Measurements from ENCODE around the gene SSR4. TPM values are rescaled to one million over a fixed set of nuclear protein-coding genes. Genes with fewer than 3 reads are reported as not detected.

The SSR4 gene
- total RNA-seq, 1 donor from 2014 or later: 152 TPM

GRCh38 chrX:153780678-153781427 is 13.6 kb upstream of the SSR4 start, which contains the start of gene SRPK3:
Gene SRPK3, plus strand, starts transcription at chrX:153781041. Its CDS starts 46 bp downstream, at chrX:153781087.
- no peak for DNase-seq (ENCODE audit: low read depth, low spot score)

DNA sequence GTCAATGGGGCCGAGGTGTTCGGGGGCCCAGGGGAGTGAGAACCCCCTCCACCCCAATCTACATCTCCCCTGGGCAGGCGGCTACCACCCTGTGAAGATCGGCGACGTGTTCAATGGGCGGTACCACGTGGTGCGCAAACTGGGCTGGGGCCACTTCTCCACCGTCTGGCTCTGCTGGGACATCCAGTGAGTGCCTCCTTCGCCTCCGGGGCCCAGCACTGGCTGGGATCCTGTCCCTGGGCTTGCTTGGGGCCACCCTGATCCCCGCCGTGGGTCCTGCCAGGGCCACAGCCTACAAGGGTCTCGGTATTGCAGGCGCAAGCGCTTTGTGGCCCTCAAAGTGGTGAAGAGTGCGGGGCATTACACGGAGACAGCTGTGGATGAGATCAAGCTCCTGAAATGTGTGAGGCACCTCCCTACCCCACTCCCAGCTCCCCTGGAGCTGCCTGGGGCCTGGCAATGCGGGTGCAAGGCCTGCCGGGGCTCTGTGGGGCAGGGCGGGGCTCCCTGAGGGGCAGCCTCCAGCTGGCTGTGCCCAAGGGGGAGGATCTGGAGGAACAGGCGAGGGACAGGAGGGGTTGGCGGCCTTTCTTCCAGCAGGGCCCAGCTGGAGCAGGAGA is 12.9 kb upstream of the SSR4 start:
- no peak for DNase-seq (ENCODE audit: low read depth, low spot score)

GRCh38 chrX:153782313-153782712 is 12.2 kb upstream of the SSR4 start:
- no peak for DNase-seq (ENCODE audit: low read depth, low spot score)

GRCh38 chrX:153782871-153783270 is 11.6 kb upstream of the SSR4 start:
- no peak for DNase-seq (ENCODE audit: low read depth, low spot score)

GRCh38 chrX:153783378-153784013 is 11.0 kb upstream of the SSR4 start:
- no peak for DNase-seq (ENCODE audit: low read depth, low spot score)

DNA sequence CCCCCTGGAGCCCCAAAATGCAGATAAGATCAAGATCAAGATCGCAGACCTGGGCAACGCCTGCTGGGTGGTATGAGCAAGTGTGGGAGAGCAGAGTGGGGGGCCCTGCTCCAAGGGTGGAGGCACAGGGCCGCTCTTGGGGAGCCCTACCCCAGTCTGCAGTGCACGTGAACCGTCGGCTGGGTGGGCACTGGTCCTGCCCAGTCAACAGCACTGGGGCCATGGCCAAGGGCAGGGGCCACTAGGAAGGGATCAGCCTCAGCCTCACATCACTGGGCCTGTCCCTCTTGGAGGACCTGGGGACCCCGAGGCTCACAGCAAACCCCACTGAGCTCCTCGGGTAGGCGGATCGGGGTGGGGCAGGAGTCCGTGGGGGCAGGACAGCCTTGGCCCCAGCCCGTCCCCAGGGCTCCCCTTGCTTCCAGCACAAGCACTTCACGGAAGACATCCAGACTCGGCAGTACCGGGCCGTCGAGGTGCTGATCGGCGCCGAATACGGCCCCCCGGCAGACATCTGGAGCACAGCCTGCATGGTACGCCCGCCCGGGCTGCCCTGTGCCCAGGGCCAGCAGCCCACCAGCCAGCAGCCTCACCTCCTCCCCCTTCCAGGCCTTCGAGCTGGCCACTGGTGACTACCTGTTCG is 10.0 kb upstream of the SSR4 start:
- no peak for DNase-seq (ENCODE audit: low read depth, low spot score)

DNA sequence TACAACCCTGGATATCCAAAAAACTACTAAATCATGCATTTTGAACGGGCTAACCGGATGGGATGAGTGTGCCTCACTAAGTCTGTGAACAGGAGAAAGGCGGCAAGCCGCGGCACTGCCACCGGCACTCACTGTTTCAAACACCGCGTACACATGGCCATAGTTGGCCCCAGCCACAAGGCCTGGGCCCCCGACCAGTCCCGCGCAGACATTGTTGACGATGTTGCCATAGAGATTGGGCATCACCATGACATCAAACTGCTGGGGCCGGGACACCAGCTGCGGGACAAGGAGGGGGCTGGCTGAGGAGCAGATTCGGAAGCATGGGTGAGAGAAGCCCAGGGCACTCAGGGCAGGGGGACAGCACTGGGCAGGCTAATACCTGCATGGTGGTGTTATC is 7.8 kb upstream of the SSR4 start:
- no peak for DNase-seq (ENCODE audit: low read depth, low spot score)

- no peak for DNase-seq (ENCODE audit: low read depth, low spot score)
Observed at GRCh38 chrX:153789654-153790053, 4.8 kb upstream of the SSR4 start.

DNA sequence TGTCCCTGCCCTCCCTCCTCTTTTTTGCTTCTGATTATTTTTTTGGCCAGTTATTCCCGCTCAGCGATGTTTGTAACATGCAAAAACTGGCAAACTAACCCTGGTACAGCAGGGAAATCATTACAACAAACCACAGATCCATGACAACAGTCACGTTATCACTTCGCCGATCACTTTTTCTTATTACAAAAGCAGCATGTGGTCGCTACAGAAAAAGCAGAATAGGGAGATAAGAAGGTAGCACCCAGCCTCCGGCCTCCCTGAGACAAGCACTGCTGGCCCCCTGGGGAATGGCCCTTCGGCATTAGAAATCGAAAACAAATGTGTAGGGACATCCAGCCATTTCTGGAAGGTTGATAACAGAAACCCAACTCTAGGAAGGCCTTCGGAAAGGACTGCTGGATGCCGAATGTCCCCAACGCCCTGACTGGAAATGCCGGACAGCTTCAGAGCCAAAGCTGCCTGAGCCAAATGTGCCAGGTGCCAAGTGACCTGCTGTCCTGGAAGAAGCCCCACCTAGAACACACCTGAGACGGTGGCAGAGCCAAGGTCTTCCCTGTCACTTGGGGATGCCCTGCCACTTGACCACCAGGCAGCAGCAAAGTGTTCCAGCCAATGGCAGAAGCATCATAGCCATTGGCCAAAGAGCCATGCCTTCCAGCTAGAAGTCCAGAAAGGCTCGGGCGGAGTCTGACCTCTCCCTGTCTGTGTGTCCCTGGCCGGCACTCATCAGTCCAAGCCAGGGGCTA is 3.2 kb upstream of the SSR4 start:
- DNase-seq (ENCODE audit: low read depth, low spot score): no peak

GRCh38 chrX:153792368-153792767 is 2.1 kb upstream of the SSR4 start:
- DNase-seq (ENCODE audit: low read depth, low spot score): no peak

GRCh38 chrX:153793291-153793690 is 1.2 kb upstream of the SSR4 start:
- no peak for DNase-seq (ENCODE audit: low read depth, low spot score)

- DNase-seq (ENCODE audit: low read depth, low spot score): no peak
Observed at GRCh38 chrX:153794897-153795816, 689 bp downstream of the SSR4 start.

GRCh38 chrX:153797415-153798015 is 3.0 kb downstream of the SSR4 start:
- DNase-seq (ENCODE audit: low read depth, low spot score): no peak

DNA sequence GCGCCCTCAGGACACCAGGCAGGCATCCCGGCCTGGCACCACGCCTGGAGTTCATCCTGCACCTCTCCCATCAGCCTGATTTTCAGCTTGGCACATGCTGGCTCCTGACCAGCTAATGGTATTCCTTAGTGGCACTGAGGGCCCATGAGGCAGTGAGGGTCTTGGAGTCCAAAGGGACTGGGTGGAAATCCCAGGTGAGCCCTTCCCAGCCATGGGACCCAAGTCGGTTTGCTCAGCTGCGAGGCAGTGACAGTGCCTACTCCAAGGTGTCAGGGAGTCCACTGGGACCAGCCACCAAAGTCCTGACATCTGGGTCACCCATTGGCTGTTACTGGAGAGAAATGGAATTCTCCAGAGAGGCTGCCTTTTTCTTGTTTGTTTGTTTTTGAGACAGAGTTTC is 4.9 kb downstream of the SSR4 start:
- no peak for DNase-seq (ENCODE audit: low read depth, low spot score)

DNA sequence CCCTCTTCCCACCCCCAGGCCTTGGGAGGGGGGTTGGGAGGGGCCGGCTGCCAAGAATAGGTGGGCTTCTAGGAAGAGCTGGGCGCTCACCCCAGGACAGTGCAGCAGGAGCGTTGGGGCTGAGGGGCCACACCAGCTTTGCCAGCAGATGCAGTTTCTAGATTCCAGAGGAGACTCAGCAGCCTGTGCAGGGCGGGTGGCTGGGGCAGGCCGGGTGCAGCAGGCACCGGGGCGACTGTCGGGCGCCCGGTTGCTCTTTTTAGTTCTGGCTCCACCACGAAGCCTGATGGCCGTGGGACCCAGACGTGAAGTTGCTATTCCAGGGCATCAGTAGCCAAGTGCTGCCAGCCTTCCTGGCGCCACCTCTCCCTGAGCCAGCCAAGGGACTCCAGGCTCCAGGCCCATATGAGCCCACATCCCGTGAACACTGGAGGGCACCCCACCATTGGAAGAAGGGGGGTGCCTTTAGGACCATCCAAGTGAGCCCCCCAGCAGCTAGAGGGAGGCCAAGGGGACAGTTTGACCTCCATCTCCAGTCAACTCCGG is 5.8 kb downstream of the SSR4 start:
- DNase-seq (ENCODE audit: low read depth, low spot score): no peak

DNA sequence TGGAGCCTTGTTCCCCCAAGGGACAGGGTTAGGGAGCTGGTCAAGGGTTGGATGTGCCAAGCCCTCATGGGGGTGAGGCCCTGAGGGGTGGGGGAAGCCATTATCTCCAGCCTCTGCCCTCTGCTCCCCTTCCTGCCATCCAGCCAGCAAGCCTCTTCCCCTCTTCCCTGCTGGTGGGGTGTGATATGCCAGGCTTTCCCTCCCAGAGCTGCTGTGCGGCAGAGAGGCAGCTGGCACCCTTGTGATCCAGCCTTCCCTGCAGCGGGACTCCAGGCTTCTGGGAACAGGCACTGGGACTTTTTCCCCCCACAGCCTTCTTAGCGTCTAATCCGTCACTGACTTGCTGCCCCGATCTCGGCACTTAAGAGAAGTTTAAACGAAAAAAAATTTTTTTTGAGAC is 6.3 kb downstream of the SSR4 start:
- DNase-seq (ENCODE audit: low read depth, low spot score): no peak

DNA sequence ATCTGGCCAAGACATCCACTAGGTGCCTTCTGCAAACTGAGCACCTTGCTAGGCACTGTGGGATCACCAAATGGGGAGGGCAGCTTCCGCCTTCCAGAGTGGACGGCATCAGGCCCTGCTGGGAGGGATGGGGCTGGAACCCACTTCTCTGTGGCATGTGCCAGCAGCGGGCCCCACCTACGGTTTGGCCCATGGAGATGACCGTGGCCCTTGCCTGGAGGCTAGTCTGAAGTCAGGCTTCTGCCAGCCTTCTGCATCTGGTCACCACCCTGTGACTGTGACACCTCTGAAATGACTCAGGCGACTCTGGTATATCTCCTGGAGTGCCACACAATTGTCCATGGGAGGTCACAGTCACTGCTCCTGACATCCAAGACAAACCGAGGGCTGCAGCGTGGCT is 7.2 kb downstream of the SSR4 start:
- no peak for DNase-seq (ENCODE audit: low read depth, low spot score)

DNA sequence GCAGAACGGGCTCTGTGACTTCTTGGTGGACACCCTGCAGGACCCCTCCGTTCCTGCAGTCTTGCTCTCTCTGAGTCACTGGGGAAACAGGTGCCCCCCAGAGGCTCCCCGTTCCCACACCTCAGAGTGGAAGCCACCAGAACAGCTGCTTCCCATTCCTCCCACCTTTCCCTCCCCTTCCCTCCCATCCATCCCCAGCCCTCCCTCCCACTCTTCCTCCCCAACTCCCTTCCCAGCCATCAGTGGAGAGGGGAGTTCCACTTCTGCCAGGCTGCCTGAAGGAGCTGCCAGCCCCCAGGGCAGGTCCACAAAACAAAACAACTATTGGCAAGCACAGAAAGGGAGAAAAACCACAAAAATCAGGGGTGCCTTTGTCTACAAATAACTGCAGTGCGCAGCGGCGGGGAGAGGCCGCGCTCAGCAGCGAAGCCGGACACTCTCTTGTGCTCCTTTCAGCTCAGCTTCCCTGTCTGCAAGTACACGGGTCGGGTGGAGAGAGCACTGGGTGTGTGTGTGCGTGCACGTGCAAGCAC is 8.1 kb downstream of the SSR4 start:
- no peak for DNase-seq (ENCODE audit: low read depth, low spot score)
